Thyroid gland (tissue), 4 donors: ENCODE results near the gene CREB5.

Source experiments
- CTCF ChIP-seq, 6 experiments: fragments of 200-600 bp in 3 of 6; fragments of 450-650 bp in 3 of 6; sonication (generic) in 3 of 6; IDR thresholded peaks; one replicate each; pipeline ENCODE4 v1.5.1; 2016 to 2019; ENCODE audit warnings: antibody characterized with exemption in 6 of 6, mild to moderate bottlenecking in 2 of 6, inconsistent platforms in 1 of 6, moderate library complexity in 1 of 6
- POLR2A ChIP-seq, 2 donors: fragments of 450-650 bp; IDR thresholded peaks; one replicate each; pipeline ENCODE4 v1.6.1; 2017; ENCODE audit warnings: antibody characterized with exemption in 2 of 2, mild to moderate bottlenecking in 2 of 2, moderate library complexity in 1 of 2

- TF ChIP-seq CTCF (IDR thresholded peaks at IDR 0.05) (no peak), POLR2A (IDR thresholded peaks at IDR 0.05) (no peak)
These were observed 356.3 kb downstream of the CREB5 start for GRCh38 chr7:28768577-28769147.
